NCI-H2107 treated with DMSO at 0.1 percent for 48 hours (cell line): Measurements from ENCODE around the gene MISP.
"Not testable (repeated sequence)": the region's sequence is repeated elsewhere in the genome, so short reads cannot be mapped to it uniquely, and the experiment has no call there.

ENCODE experiments used
- DNase-seq: peaks from one replicate; lab custom pipeline; 2025; ENCODE audit not compliant: unreplicated experiment; lab: John Stamatoyannopoulos, UW

The MISP gene

DNA sequence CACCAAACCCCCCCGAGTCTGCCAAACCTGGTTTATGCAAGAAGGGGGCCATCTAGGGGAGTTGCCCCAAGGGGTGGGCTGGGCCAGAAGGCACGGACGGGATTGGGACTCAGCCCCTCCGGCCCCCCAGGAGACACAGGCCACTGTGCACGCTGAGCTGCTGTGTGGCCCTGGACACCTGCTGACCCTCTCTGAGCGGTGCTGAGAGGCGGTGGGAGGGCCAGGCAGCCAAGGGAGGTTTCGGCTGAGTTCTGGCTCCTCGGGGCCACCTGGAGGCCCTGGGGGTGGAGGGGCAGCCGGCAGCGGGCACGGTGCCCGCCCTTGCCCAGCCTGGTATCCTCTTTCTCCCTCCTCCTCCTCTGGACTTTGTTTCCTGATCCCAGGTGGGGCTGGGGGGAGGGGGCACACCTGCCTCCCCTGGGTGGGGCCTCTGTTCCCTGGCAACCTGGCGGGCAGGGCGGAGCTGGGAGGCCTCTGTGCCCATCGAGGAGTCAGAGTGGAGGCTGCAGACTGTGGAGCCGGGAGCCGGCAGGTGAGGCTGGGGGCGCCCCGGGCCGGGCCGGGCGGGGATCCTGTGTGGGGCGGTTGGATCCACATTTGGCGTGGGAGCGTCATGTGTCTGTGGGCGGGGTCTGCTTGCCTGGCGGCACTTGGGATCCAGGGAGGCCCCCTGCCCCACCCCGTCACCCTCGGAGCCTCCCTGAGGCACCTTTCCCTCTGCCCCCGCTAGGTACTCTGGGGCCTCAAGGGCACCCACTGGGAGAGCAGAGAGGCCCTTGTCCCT, at the start of gene MISP:
Gene MISP, plus strand, starts transcription at position 473 of the 784 bp plus-strand sequence. CDS start 5,835 bp downstream, outside the sequence.
- peak; percentile 89 for DNase-seq

DNA sequence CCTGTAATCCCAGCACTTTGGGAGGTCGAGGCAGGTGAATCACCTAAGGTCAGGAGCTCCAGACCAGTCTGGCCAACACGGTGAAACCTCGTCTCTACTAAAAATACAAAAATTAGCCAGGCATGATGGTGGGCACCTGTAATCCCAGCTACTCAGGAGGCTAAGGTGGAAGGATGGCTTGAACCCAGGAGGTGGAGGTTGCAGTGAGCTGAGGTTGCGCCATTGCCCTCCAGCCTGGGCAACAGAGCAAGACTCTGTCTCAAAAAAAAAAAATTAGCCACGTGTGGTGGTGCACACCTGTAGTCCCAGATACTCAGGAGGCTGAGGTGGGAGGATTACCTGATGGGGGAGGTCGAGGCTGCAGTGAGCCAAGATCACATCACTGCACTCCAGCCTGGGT, 48.1 kb upstream of the MISP start:
- not testable (repeated sequence) for DNase-seq

- no peak for DNase-seq
Observed at GRCh38 chr19:703329-703650, 47.6 kb upstream of the MISP start.

- DNase-seq = no peak
Observed at GRCh38 chr19:703651-704446, 47.1 kb upstream of the MISP start.

DNA sequence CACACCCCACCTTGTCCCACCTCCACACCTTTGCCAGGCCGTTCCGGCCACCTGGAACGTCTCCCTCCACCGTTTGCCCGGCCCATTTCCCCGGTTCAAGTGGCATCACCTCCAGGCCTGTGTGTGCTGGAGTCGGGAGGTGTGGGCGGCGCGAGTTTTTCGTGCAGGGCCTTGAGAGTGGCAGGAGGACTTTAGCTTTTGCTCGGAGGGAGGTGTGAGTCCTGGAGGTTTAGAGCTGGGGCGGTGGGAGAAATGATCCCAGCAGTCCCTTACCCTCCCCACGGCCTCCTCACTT, 46.5 kb upstream of the MISP start:
- no peak for DNase-seq

DNA sequence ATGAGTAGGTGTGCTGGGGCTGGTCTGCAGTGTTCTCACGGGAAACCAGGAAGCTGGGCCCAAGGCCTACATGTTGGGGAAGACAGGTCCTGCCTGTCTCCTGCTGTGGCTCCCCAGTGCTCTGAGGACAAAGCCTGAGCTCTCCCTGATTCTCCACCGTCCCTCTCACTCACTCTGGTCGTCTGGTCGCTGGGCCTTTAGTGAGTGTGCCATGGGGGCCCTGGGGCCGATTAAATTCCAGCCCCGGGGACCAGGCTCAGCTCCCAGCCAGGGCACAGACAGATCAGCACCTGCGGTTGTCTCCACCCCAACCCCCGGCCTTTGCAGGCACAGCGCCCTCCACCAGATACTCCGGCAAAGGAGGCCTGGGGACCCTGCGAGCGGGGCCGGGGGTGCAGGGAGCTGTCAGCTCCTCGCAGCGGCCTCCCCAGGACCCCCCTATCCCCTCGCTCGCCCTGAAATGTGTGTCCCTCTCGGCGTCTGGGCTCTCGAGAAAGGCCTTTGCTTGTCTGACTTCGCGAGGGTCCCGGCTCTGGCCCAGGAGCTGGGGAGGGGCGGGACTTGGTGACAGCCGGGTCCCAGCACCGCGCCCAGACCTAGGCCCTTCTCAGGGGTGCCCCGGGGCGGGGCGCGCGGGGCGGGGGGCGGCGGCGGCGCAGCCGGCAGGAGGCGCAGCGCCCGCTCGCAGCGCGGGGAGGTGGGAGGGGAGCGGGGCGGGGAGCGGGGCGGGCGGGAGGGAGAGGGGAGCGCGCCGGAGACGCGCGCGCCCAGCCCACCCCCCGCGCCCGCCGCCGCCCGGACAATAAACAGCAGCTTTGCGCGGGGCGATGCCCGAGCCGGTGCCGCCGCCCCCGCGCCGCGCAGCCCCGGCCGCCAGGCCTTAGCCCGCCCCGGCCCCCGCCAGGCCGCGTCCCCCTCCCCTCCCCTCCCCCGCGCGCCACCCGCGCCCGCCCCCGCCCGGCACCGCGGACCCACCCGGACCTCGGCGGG, 42.5 kb upstream of the MISP start, which contains the start of gene PALM:
Gene PALM, plus strand, starts transcription at position 782 of the 990 bp plus-strand sequence. CDS start 212 bp downstream, outside the sequence.
- no peak for DNase-seq

GRCh38 chr19:709196-709964, 41.5 kb upstream of the MISP start:
- DNase-seq = no peak

- DNase-seq = no peak
Observed at GRCh38 chr19:709965-710571, 40.8 kb upstream of the MISP start.

GRCh38 chr19:710767-711166, 40.1 kb upstream of the MISP start:
- no peak for DNase-seq

GRCh38 chr19:711254-711653, 39.7 kb upstream of the MISP start:
- no peak for DNase-seq

GRCh38 chr19:715347-715746, 35.6 kb upstream of the MISP start:
- no peak for DNase-seq

- no peak for DNase-seq
Observed at GRCh38 chr19:718251-718951, 32.5 kb upstream of the MISP start.

- no peak for DNase-seq
Observed at GRCh38 chr19:718991-719512, 31.9 kb upstream of the MISP start.

DNA sequence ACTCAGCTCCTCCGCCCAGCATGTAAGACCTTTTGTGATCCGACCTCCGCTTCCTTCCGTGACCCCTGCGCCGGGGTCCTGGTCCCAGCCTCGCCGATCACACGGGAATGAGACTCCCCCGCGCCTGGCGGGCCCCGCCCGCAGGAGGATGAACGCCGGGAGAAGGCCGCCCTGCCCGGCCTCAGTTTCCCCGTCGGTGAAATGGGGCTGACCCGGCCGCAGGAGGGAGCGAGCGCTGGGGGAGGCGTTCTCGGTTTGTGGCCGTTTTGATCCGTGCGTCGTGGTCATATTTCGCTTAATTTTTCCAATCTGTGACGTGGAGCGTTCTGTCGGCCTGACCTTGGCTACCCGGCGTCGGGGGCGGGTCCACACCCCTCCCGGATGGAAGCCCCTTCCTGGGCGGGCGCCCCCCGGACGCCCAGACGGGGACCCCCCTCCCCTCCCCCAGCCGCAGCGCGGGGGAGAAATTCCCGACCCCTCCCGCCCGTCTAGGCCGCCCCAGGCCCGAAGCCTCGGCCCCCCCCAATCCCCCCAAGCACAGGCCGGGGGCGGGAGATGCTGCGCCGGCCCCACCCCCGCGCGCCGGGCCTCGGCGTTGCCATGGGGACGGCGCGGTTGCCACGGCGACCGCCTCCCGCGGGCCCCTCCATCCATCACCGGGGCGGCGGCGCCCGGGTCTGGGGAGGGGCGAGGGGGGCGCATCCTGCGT, 31.1 kb upstream of the MISP start:
- no peak for DNase-seq

- no peak for DNase-seq
Observed at GRCh38 chr19:720345-721160, 30.4 kb upstream of the MISP start.

DNA sequence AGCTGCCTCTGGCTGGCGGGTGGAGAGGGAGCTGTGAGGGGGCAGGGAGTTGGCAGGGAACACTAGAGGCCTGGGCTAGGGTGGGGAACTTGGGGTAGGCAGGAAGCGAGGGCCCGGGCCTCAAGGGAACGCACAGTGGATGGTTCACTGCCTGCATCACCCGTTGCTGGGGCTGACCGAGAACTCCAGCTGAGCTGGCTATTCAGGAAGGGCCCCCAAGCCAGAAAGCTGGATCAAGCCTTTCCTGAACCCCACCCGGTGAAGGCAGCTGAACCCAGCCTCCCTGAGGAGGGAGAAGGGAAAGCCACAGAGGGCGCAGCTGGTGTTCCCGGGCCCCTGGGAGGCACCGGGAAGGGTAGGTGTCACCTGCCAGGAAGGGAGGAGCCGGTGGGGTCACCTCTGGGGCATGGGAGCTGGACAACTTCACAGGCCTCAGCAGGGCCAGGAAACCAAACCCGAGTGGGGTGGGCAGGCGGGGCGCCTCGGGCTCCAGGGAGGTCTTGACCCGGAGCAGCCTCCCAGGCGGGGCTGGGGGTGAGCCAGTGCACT, 28.3 kb upstream of the MISP start:
- no peak for DNase-seq

GRCh38 chr19:723247-723646, 27.7 kb upstream of the MISP start:
- no peak for DNase-seq

DNA sequence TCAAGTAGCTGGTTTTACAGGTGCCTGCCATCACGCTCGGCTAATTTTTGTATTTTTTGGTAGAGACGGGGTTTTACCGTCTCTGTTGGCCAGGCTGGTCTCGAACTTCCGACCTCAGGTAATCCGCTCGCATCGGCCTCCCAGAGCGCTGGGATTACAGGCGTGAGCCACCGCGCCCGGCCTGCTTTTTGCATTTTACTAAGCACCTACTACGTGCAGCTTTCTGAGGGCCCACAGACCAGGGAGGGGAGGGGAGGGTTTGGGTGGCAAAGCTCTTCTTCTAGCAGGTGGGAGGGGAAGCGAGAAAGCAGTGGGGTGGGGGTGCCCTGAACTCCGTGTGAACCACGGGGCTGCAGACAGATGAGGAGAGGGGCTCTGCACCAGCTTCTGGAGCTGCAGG, 27.2 kb upstream of the MISP start:
- no peak for DNase-seq
